AG04450 (cell line): Measurements from ENCODE around the gene PGAM2. TPM values are rescaled to one million over a fixed set of nuclear protein-coding genes. Genes with fewer than 3 reads are reported as not detected.
"Not testable (repeated sequence)": the region's sequence is repeated elsewhere in the genome, so short reads cannot be mapped to it uniquely, and the experiment has no call there.

ENCODE experiments used
- CTCF ChIA-PET: fragments of 300-600, 350-600 bp; formaldehyde crosslinking; extraction: SDS; loops from one replicate; lab custom pipeline; 2022; ENCODE audit warnings: antibody characterized with exemption, inconsistent platforms; lab: Charles Lee
- POLR2A ChIA-PET: fragments of 350-600 bp; formaldehyde crosslinking; extraction: SDS; loops from one replicate; lab custom pipeline; 2021; ENCODE audit warnings: antibody characterized with exemption, inconsistent platforms; lab: Yijun Ruan, JAX
- DNase-seq: peaks from one replicate; pipeline ENCODE4 v3.0.0-alpha.2; 2011; ENCODE audit warnings: low read depth, low spot score
- H3K27ac ChIP-seq: one replicate; pipeline ENCODE4 v1.5.1; 2012; ENCODE audit warnings: low read depth, low read length, control low read depth
- H3K27me3 ChIP-seq: one replicate; pipeline ENCODE4 v1.6.0; 2012; ENCODE audit warnings: low read length; ENCODE audit not compliant: control insufficient read depth, insufficient read depth
- H3K4me3 ChIP-seq: 2 replicates; pipeline ENCODE4 v1.5.1; 2011; ENCODE audit warnings: mild to moderate bottlenecking, low read depth, low read length, control low read depth
- H3K9me3 ChIP-seq: 2 replicates; pipeline ENCODE4 v1.5.1; 2012; ENCODE audit warnings: low read length; ENCODE audit not compliant: control insufficient read depth, insufficient read depth
- polyA plus RNA-seq: library from polyadenylated mRNA; depleted of rRNA; stranded (reverse); fragments of >200 nt; gene quantifications from 2 replicates; pipeline ENCODE4 v1.2.3, GENCODE V29; 2011; rRNA removed
- TF ChIP-seq, protein P1 (sequence below): IDR thresholded peaks from 2 replicates; pipeline ENCODE4 v1.5.1; 2011; ENCODE audit warnings: low read depth, low read length, control low read depth, inconsistent platforms

Gene PGAM2
- polyA plus RNA-seq, 1 experiment, result not detected

DNA sequence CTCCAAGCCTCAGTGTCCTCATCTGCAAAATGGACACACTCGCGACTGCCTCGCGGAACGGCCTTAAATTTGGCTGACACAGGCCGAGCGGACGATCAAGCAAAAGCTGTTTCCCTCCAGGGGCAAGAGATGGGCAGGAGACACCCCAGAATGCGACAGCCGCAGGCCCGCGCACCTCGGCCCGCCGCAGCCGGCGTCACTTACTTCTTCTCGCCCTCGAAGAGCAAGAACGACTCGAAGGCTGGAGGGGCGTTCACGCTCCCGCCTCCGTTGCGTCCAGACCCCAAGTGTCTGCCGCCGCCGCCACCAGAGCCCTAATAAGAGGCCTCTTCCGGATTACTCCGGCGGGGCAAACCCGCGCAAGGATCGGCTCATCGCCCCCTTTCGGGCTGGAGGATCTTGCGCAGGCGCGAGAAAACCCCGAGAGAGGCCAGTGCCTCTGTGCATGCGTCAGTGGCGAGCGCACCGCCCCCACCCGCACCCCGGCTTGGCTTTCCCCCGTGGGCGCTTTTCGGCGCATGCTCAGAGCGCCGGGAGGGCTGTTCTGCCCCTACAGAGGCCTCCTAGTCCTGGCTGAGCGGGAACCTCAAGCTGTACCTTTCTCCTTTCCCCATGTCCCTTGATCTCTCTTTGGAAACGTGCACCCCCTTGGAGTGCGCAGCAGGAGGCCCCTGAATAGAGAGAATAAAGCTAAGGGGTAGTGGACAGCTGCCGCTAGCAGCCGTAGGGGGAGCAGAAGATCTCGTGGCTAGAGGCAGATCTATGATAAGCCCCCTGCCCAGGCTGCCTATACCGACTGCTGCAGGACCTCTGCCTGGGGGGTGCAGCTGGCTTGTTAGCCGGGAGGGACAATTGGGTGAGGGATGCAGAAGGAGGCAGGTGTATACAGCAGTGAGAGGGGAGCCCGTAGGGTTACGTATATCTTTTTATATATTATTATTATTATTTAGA, 46.2 kb downstream of the PGAM2 start:
- not testable (repeated sequence) for H3K9me3 ChIP-seq, H3K27ac ChIP-seq, H3K27me3 ChIP-seq
- ChIA-PET CTCF (interaction anchor here (0.6 to 2.2 kb wide), 9 partner anchors 25 to 715 kb away, joined by 4 to 9 read pairs (median 5); partner anchors contain the start of genes DBNL and YKT6), POLR2A (interaction anchor here (0.6 to 1.2 kb wide), 2 partner anchors 26 to 46 kb away, joined by 3 to 5 read pairs; partner anchors contain the start of genes DBNL and PGAM2)
- peak overlapping the region; percentile 77 for H3K4me3 ChIP-seq
- TF ChIP-seq, protein P1, sequence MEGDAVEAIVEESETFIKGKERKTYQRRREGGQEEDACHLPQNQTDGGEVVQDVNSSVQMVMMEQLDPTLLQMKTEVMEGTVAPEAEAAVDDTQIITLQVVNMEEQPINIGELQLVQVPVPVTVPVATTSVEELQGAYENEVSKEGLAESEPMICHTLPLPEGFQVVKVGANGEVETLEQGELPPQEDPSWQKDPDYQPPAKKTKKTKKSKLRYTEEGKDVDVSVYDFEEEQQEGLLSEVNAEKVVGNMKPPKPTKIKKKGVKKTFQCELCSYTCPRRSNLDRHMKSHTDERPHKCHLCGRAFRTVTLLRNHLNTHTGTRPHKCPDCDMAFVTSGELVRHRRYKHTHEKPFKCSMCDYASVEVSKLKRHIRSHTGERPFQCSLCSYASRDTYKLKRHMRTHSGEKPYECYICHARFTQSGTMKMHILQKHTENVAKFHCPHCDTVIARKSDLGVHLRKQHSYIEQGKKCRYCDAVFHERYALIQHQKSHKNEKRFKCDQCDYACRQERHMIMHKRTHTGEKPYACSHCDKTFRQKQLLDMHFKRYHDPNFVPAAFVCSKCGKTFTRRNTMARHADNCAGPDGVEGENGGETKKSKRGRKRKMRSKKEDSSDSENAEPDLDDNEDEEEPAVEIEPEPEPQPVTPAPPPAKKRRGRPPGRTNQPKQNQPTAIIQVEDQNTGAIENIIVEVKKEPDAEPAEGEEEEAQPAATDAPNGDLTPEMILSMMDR, result peak; percentile 56
- peak; percentile 91 for DNase-seq

DNA sequence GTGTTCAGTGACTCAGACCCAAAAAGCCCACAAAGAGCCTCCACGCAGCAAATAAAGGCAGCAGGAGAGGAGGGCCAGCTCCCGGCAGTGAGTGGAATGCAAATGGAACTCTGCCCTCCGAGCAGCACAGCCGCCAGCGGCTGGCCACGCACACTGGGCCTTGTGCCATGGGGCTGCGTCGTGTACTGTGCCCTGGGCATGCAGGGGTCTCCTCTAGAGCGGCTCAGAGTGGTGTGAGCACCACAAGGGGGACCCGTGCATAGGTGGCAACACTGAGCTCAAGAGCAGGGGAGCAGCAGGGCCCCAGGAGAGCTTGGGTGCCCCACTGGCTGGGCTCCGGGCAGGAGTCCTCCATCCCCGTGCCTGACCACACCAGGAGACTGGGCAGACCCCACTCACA, 50.3 kb downstream of the PGAM2 start:
- H3K9me3 ChIP-seq, CTCF ChIA-PET, DNase-seq, POLR2A ChIA-PET, H3K4me3 ChIP-seq, H3K27me3 ChIP-seq, H3K27ac ChIP-seq: not testable (repeated sequence)

Other genes starting within 250 kb of the PGAM2 start
- gene MRPS24, start 196.1 kb downstream of the PGAM2 start, polyA plus RNA-seq, result 134 and 184 TPM in 2 replicates
- 23.1 and 25.5 TPM in 2 replicates for gene URGCP, start 159.0 kb downstream of the PGAM2 start, polyA plus RNA-seq
- 18.6 and 18.8 TPM in 2 replicates for gene UBE2D4, start 139.1 kb downstream of the PGAM2 start, polyA plus RNA-seq
- gene SPDYE1, start 67.7 kb downstream of the PGAM2 start, polyA plus RNA-seq, result not detected in 2 replicates
- gene DBNL, start 20.9 kb downstream of the PGAM2 start, polyA plus RNA-seq, result 76.1 and 93.8 TPM in 2 replicates
- 4.6 and 5.1 TPM in 2 replicates for gene POLM, start 17.0 kb upstream of the PGAM2 start, polyA plus RNA-seq
- gene AEBP1, start 38.8 kb upstream of the PGAM2 start, polyA plus RNA-seq, result 18.5 and 30.7 TPM in 2 replicates
- 64.8 and 79.6 TPM in 2 replicates for gene POLD2, start 58.0 kb upstream of the PGAM2 start, polyA plus RNA-seq
- gene MYL7, start 75.8 kb upstream of the PGAM2 start, polyA plus RNA-seq, result not detected in 2 replicates
- gene GCK, start 123.9 kb upstream of the PGAM2 start, polyA plus RNA-seq, result 0.35 and 0.47 TPM in 2 replicates
- 124 and 138 TPM in 2 replicates for gene YKT6, start 135.4 kb upstream of the PGAM2 start, polyA plus RNA-seq